G401 (cell line): Measurements from ENCODE around the gene SERINC2. TPM values are rescaled to one million over a fixed set of nuclear protein-coding genes. Genes with fewer than 3 reads are reported as not detected.

Source experiments
- DNase-seq: peaks from one replicate; pipeline ENCODE4 v3.0.0-alpha.2; 2015; ENCODE audit warnings: low spot score
- in situ Hi-C: cut with HindIII; loops from 2 replicates; pipeline ENCODE4 v1.10.0; 2016; ENCODE audit warnings: low sequenced_read_pairs, mixed read lengths
- total RNA-seq: library from RNA; depleted of rRNA; stranded (reverse); fragments of >200 nt; shearing (Covaris generic); gene quantifications from 2 replicates; pipeline ENCODE4 v1.2.3, GENCODE V29; 2014; rRNA removed

SERINC2 gene
- total RNA-seq: 12.9 and 15.6 TPM in 2 replicates

DNA sequence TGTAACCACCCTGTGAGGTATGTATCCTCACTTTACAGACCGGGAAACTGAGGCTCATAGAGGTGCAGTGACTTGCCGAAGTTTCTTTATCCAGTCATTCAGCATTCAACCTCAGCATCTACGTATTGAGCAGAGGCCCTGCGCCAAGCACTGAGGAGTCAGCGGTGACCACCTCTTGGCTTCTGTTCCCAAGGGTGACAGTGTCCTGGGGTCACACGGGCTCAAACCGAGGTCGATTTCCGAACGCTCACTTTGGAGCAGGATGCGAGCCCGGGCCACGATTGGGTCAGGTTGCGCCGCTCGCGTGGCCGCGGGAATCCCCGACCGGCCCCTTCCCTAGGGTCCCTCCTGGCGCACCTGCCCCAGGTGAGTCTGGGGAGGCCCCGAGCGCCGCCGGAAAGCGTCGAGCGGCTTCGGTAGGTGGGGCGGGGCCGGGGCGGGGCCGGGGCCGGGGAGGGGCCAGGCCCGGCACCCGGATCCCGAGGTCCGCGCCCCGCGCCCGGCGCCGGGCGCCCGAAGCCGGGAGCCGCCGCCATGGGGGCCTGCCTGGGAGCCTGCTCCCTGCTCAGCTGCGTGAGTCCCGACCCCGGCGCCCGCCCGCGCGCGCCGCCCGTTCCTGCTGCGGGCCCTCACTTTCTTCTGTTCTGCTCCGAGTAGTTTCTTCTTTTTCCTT is at the start of gene SERINC2:
TSS of gene SERINC2 (plus strand) at position 482 of the 673 bp plus-strand sequence. CDS start at position 535, 53 bp downstream.
- no peak for DNase-seq
- in situ Hi-C loops: no loop called here

DNA sequence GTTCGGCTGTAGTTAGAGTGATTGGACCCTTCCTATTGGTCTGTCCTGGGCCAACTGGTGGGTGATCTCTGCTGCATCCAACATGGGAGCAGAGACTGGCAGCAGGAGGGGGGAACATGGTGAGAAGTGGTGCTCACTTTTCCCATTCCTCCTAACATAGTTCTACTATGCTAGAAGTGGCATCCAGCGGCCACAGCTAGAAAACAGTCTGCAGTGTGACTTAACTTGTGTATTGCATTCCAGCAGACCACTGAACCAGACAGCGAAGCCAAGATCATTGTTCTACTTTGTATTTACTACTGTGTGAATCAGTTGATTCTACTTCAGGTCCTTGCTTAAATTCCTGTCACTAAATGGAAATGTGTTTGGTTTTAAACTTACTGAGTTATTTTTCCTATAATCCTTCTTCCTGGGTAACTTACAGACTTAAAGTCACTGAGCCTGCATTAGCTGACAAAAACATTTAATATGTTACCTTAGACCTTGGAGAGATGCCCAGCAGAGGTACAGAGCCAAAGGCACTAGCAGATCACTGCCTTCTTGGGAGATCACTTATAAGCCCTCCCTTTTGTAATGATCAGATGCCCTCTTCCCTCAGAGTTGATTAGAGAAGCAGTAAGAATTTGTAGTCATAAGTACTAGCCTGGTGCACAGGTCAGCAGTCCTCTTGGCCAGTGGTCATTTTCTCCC is 48.3 kb upstream of the SERINC2 start:
- in situ Hi-C loops: no loop called here
- DNase-seq: no peak

DNA sequence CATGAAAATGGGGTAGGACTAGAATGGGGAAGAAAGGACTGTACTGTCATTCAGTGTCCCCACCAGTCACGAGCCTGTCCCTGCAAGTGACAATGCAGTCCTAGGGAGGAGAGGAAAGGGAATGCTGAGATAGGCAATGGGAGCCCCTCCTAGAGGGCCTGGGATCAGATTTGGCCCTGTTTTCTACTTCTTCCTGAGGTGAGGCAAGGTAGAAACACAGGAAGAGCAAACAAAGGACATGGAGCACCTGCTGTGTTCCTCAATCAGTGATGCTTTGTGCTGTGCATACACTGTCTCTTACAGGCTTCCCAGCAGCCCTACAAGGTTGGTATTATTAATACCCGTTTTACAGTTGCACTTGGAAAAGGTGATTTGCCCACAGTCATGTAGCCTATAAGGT is 46.2 kb upstream of the SERINC2 start:
- DNase-seq: no peak
- in situ Hi-C loops: no loop called here

DNA sequence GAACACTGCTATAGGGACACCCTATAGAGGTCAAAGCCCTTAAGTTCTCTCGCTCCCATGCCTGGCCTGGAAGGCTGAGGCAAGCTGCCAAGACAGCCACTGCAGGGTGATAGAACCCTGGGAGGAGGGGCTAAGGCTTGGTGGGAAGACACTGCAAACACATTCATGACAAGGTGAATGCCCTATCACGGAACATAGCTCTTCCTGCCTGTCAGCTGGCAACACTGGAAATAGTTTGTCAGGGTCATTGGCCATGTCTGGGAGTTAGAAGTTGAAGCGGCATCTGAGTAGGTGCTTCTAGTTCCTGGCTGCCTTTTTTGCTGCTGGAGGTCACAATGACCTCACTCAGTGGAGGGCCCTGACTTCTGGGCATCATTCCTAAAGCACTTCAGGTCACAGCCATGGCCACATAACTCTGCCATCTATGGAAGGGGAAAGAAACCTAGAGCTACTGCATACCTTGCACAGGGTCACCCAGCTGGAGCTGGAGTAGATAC is 44.4 kb upstream of the SERINC2 start:
- DNase-seq: peak; percentile 13
- in situ Hi-C loops: no loop called here

DNA sequence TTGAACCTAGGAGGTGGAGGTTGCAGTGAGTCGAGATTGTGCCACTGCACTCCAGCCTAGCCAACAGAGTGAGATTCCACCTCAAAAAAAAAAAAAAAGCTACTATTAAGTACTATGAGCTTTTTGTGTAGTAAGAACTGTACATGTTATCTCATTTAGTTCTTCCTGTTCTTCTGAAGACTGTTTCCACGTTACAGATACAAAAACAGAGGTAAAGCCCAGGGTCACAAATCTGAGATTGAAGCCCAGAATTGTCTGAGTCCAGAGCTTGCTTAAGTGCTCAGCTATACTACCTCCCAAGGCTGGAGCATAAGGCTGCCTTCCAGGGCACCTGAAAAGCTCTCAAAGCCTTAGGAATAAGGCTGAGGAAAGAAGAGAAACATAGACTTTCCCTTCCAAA is 43.0 kb upstream of the SERINC2 start:
- no peak for DNase-seq
- in situ Hi-C loops: no loop called here

DNA sequence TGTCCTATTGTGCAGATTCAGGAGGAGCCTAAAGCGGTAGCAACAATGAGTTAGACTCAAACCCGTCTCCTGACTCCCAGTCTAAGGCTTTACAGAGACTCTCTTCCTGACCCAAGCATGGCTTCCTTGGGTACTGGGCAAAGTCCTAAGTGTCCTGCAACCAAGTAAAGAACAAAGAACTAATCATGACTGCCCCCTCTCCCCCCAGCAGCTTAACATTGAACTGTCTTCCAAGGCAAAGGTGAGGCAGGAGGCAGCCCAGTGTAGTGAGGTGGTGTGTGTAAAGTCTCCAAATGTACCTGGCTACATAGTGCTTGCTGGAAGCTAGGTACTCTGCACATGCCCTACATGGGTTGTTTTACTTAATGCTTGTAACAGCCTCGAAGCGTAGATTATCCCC is 42.4 kb upstream of the SERINC2 start:
- in situ Hi-C loops: no loop called here
- DNase-seq: peak; percentile 11

DNA sequence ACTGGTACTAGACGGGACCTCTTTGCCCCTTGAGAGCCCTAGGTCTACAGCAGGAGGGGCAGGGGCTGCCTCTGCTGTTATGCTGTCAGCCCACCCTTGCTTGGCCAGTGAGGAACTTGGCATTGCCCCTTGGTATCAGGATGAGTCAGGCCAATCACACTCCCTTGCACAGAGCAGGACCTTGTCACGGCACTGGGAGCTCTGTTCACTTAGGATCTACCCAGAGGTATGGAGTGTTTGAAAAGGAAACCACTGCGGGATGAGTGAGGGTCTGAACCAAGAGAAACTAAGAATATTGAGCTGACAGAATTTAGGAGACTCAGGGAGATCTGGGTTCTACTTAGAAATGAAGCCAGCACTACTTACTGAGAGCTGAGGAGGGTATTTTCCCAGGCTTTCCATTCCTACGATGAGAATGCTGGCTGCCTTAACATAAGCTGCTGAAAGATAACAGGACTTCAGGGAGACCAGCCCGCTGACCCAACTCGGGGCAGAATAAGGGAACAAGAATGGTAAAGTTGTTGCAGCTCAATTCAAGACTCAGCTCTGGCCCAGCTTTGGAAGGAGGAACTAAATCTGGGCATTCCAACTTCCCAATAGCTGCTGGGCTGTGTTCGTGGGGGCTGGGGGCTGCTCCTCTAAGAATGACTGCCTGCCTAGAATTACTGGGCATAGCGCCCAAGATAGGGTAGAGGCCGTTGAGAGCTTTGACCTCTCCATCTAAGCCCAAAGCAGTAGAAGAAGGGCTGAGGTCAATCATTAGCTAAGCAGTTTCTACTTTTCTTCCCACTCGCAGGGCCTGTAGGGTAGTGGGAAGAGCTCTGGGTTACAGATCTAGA is 41.7 kb upstream of the SERINC2 start:
- peak; percentile 26 for DNase-seq
- in situ Hi-C loops: no loop called here

DNA sequence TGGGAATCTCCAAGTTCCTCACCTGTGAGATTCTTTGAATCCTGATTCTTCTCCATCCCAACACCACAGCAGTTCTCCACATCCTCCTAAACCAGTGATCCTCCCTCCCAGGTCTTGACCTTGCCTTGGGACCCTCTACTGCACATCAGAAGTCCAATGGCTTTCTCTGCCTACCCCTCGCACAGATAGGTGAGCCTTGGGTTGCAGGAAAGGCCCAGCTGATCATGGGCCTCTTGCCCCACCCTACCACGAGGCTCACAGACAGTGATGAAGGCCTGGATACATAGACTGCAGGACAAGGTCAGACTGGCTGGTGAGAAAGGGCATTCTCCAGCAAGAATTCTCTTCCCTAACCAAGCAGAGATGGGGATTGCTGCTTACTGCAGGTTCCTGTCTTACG is 41.0 kb upstream of the SERINC2 start:
- in situ Hi-C loops: no loop called here
- peak; percentile 59 for DNase-seq

DNA sequence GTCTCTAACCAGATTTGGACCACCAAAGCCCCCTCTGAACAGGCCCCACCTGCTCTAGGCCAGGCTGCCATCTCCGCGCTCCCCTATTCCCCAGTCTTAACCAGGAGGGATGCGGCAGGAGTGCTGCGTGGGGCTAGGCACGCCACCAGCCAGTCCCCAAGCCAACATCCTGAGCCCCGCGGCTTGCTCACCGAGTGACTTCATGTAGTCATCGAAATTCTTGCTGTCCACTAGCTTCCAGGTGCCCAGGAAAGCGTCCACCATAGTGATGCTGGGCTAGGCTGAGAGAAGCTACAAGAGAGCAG is 40.3 kb upstream of the SERINC2 start:
- in situ Hi-C loops: no loop called here

DNA sequence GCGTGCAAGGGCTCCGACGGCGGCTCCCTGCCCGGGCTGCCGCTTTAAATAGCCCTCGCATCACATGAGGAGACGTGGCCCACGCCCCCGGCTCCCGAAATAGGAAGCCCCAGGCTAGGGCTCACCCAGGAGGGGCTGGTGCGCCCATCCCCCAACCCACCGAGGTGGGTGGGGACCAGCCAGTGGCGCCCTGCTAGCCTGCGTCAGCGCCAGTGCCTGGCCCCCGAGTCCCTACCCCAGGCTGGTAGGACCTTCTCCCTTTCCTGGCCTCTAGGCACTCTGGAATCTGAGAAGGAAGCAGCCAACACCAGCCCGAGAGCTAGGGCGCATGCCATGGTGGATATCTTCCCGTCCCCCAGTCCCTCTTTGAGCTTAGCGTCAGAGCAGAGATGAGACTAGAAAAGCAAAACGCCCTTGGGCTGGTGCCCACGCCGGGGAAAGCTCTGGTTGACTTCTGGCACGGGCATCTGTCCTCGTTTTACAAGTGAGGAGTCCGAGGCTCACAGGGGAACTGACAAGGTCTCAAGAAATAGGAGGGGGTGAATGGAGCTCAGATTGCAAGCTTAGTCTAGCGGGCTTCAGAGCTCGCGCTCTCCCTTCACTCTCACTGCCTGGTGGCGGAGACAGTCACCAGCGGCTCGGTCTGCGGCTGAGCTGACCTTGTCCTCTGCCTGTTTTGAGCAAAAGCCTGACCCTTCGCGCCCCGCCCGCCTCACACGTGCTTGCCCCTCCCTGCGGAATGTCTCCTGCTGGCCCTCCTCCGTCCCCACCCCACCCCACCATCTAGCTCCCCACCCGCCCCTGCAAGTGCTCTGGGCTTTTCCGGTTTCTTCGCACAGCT is 39.7 kb upstream of the SERINC2 start, which contains the start of gene FABP3:
TSS of gene FABP3 (minus strand) at position 21 of the 841 bp plus-strand sequence. CDS start 62 bp downstream, outside the sequence.
- in situ Hi-C loops: no loop called here
- peak; percentile 80 for DNase-seq

More for the DNA sequence above, 40.3 kb upstream of the SERINC2 start:
- peak; percentile 75 for DNase-seq

DNA sequence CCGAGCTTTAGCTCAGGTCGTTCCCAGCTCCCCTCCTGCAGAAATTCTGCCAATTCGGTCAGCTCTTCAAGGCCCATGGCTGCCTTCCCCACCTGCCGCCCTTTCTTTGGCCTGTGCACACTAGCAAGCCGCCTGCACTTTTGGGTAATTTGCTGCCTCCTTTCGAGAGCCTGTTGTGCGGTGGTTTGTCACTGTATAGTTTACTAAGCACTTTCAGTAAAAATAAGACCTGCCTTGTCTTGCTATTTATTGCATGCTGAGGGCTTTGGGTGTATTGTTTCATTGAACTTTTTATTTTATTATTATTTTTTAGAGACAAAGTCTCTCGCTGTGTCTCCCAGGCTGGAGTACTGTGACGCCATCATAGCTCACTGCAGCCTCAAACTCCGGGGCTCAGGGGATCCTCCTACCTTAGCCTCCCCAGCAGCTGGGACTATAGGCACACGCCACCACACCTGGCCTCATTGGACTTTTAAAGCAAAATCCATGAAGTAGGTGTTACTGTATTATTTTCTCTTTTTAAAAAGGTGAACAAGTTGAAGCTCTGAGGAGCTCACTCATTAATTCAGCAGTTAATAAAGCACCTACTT is 39.0 kb upstream of the SERINC2 start:
- in situ Hi-C loops: no loop called here
- no peak for DNase-seq

DNA sequence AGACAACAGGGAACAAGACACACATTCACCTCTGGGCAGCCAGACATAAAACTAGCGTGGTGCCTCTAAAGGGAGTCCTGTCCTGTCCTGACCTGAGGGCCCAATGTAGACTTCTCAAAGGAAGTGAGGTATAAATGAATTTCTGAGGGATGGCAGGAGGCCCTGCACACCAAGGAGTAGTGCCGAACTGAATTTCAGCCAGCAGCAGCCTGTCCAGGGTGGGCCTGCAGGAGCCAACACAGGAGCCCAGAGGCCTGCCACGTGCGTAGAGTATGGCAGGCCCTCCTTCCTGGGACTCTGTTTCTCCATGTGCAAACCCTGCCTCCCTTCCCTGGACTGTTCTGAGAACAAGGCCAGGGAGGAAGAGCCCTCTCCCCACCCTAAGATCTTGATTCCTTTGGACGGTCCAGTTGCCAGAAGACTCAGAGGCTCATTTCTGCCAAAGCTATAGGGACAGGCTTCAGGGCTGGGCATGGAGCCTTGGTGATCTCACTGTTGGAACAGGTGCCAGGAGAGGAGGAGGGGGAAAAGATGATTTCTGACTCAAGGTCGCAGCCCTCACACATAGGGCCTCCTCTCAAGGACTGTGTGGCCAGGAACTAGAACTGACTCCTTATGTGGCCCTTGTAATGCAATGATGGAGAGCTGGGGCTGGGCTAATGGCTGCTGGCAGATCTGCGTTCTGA is 38.4 kb upstream of the SERINC2 start:
- in situ Hi-C loops: no loop called here
- DNase-seq: peak; percentile 71

DNA sequence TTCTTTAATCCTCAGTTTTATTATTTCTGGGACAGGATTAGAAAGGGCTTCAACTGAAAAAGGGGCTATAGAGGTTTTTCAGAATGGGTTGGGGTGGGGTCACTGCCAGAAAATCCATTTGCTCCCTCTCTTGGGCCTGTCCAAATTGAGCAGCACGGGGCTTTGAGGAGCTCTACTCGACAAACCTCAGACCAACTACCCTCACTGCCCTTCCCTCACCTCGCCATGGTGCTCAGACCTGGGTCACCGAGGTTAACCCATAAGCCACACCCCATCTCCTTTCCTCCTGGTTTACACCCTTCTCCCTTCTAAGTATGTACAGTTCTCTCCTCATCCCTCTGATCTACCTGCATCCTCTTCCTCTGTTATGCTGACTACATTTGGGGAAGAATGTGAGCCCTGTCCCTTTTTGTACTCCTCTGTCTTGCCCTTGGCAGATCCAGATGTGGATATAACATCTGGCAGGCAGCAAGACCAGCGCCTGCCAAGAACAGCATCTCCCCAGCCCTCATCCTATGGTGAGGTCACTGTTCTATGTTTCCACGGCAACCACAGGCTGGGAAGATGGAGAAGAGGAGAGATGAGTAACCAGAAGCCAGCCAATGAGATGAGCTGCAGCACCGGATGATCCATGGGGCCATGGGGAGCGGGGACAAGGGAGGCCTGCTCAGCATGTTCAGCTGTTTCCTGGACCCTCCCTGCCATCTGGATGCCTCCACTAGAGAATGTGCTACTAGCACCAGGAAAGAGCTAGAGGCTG is 36.5 kb upstream of the SERINC2 start:
- in situ Hi-C loops: no loop called here
- DNase-seq: peak; percentile 84

DNA sequence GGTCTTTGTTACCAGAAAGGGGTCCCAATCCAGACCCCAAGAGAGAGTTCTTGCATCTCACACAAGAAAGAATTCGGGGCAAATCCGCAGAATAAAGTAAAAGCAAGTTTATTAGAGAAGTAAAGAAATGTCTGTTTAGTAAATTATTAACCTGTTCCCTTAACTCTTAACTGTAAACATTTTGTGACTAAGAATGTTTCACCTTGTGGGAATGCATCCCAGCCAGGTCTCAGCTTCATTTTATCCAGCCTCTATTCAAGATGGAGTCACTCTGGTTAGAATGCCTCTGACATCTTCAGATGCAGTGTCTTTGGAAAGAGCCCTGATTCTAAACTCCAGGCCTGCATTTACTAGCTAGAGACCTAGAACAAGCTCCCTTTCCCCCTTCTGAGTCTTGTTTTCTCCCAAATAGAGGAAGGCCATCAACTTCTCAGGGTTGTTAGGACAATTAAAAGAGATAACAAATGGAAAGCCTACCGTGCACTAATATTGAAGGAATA is 35.6 kb upstream of the SERINC2 start:
- no peak for DNase-seq
- in situ Hi-C loops: no loop called here

DNA sequence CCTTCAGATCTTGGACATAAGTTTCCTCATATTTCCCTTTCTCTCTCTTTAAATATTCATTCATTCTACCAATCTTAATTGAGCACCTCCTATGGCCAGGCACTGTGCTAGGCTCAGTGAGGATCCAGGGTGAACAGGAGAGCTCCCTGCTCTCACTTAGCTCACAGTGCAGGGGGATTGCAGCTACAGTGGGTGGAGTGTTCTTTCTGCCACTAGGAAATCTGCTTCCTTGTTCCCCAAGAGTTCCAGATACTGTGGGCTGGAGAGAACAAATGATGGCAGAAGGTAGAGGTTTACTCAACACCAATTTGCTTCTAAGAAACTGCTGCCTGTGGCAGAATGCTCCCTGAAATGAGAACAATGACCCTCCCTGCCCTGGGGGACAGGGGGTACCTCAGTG is 35.0 kb upstream of the SERINC2 start:
- in situ Hi-C loops: no loop called here
- no peak for DNase-seq

DNA sequence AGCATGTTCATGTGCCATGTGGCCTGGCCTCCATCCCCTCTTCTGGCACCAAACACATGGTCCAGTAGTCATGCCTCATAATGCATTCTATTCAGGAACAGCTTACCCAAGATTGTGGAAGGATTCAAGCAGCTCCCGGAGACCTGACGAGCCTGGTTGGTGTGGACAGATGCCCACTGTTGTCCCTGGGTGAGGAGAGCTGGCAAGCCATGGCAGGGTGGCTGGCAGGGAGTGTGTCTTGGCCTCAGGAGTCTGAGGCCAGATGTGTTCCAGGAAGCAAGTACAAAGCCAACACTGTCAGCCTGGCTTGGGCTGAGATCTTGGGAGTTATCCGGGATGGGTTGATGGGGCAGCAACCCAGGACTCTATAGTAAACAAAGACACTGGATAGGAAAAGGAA is 32.8 kb upstream of the SERINC2 start:
- in situ Hi-C loops: no loop called here
- DNase-seq: no peak
